K562 (cell line): Measurements from ENCODE around the gene PPM1F. TPM values are rescaled to one million over a fixed set of nuclear protein-coding genes. Genes with fewer than 3 reads are reported as not detected.
"Not testable (repeated sequence)": the region's sequence is repeated elsewhere in the genome, so short reads cannot be mapped to it uniquely, and the experiment has no call there.

ENCODE experiments used
- ATAC-seq: fragments of 200-7000 bp; cut with Tn5 transposase; 3 replicates; pipeline ENCODE4 v1.9.1; 2020; ENCODE audit warnings: moderate library complexity
- BruUV-seq: library from RNA; stranded (reverse); fragments of 400-500 nt; replicated peaks from 2 replicates; lab custom pipeline; 2021; lab: Mats Ljungman, UMichigan
- CTCF ChIA-PET: fragments of 300-600 bp; formaldehyde crosslinking; extraction: SDS; loops from one replicate; lab custom pipeline; 2021; ENCODE audit warnings: low intra/inter-chr PET ratio; lab: Yijun Ruan, JAX
- POLR2A ChIA-PET: fragments of 300-600, 350-650 bp; sonication (Branson Sonifier 250); formaldehyde crosslinking; extraction: SDS; loops from one replicate; lab custom pipeline; 2021; ENCODE audit warnings: antibody characterized with exemption, inconsistent platforms; lab: Yijun Ruan, JAX
- DNase-seq, 4 experiments: peaks; one replicate each; pipeline versions ENCODE4 v3.0.0 to v3.0.0-alpha.2; 2011 to 2018; ENCODE audit warnings: low spot score in 3 of 4, mixed read lengths in 3 of 4; ENCODE audit errors: extremely low read depth in 1 of 4
- FAIRE-seq: peaks from 2 replicates; lab custom pipeline; 2011; peaks lifted over from hg19 to GRCh38; lab: Jason Lieb, UNC
- H2AFZ ChIP-seq: 2 replicates; pipeline ENCODE4 v1.6.0; 2011; ENCODE audit warnings: low read depth, low read length, control low read depth, inconsistent platforms
- H3K27ac ChIP-seq: fragments of 200-600 bp; 3 replicates; pipeline ENCODE4 v1.8.0; 2011; ENCODE audit warnings: low read depth, mild to moderate bottlenecking, control low read depth, inconsistent platforms, low read length, moderate library complexity, mixed read lengths; ENCODE audit errors: extremely low read depth
- H3K27me3 ChIP-seq, 2 experiments: fragments of 300-600 bp in 1 of 2; 2 replicates in 1 of 2; 3 replicates in 1 of 2; pipeline versions ENCODE4 v1.6.0 to v1.8.0; 2011; ENCODE audit warnings: inconsistent platforms in 2 of 2, low read length in 2 of 2, mild to moderate bottlenecking in 1 of 2, mixed read lengths in 1 of 2, moderate library complexity in 1 of 2; ENCODE audit not compliant: control insufficient read depth in 2 of 2, insufficient read depth in 2 of 2
- H3K36me3 ChIP-seq: fragments of 300-600 bp; 3 replicates; pipeline ENCODE4 v1.8.0; 2011; ENCODE audit warnings: mild to moderate bottlenecking, low read length, inconsistent platforms; ENCODE audit not compliant: control insufficient read depth, insufficient read depth
- H3K4me1 ChIP-seq, 2 experiments: fragments of 200-600 bp in 1 of 2; replicated peaks in 1 of 2; 2 replicates in 1 of 2; 3 replicates in 1 of 2; pipeline versions ENCODE4 v1.5.1 to v1.8.0; 2011; ENCODE audit warnings: inconsistent platforms in 2 of 2, low read length in 2 of 2, mild to moderate bottlenecking in 1 of 2, mixed read lengths in 1 of 2, moderate library complexity in 1 of 2; ENCODE audit not compliant: control insufficient read depth in 2 of 2, insufficient read depth in 2 of 2
- H3K4me2 ChIP-seq: 2 replicates; pipeline ENCODE4 v1.6.1; 2011; ENCODE audit warnings: low read length, control low read depth, inconsistent platforms, mixed read lengths; ENCODE audit not compliant: insufficient read depth
- H3K4me3 ChIP-seq: fragments of 200-600 bp; sonication (generic), shearing (Covaris generic); 2 replicates; pipeline ENCODE4 v1.5.1; 2016; ENCODE audit warnings: control low read depth, inconsistent platforms
- H3K79me2 ChIP-seq: fragments of 200-600 bp; 3 replicates; pipeline ENCODE4 v1.8.0; 2011; ENCODE audit warnings: low read length, inconsistent platforms; ENCODE audit not compliant: control insufficient read depth, insufficient read depth
- H3K9ac ChIP-seq, 2 experiments: 2 replicates each; pipeline versions ENCODE4 v1.6.0 to v1.6.1; 2011; ENCODE audit warnings: low read depth in 2 of 2, low read length in 2 of 2, control low read depth in 1 of 2, inconsistent platforms in 1 of 2, mild to moderate bottlenecking in 1 of 2, mixed read lengths in 1 of 2; ENCODE audit not compliant: insufficient read depth in 1 of 2
- H3K9me1 ChIP-seq: one replicate; pipeline ENCODE4 v1.6.0; 2011; ENCODE audit warnings: inconsistent platforms, mild to moderate bottlenecking, low read length, moderate library complexity; ENCODE audit not compliant: control insufficient read depth, insufficient read depth
- H3K9me3 ChIP-seq: replicated peaks from 2 replicates; pipeline ENCODE4 v1.5.1; 2011; ENCODE audit warnings: low read depth, low read length, inconsistent platforms; ENCODE audit not compliant: control insufficient read depth, insufficient read depth
- H4K20me1 ChIP-seq: replicated peaks from 2 replicates; pipeline ENCODE4 v1.6.1; 2011; ENCODE audit warnings: low read length, inconsistent platforms, mixed read lengths; ENCODE audit not compliant: control insufficient read depth, insufficient read depth
- CXXC5 ChIP-seq: fragments of 250-450 bp; sonication (Bioruptor Pico); IDR thresholded peaks from 2 replicates; pipeline ENCODE4 v1.8.0; 2022; ENCODE audit warnings: inconsistent platforms, mild to moderate bottlenecking, moderate library complexity
- DMBX1 ChIP-seq: fragments of 250-450 bp; sonication (Bioruptor Pico); IDR thresholded peaks from 2 replicates; pipeline ENCODE4 v1.8.0; 2022; ENCODE audit warnings: inconsistent platforms, mild to moderate bottlenecking, moderate library complexity, borderline replicate concordance
- ELF4 ChIP-seq: fragments of 450-650 bp; formaldehyde crosslinking; IDR thresholded peaks from 2 replicates; pipeline ENCODE4 v1.4.0; 2022; ENCODE audit warnings: missing genetic modification characterization
- FOXA3 ChIP-seq, 2 experiments: fragments of 450-650 bp in 1 of 2; sonication (generic) in 1 of 2; formaldehyde crosslinking; IDR thresholded peaks in 1 of 2; conservative IDR thresholded peaks in 1 of 2; 2 replicates each; pipeline versions ENCODE4 v1.4.0 to v1.8.0; 2020 to 2022; ENCODE audit warnings: mild to moderate bottlenecking in 2 of 2, missing genetic modification reagents in 1 of 2
- HOXB6 ChIP-seq: fragments of 250-450 bp; sonication (Bioruptor Pico); IDR thresholded peaks from 2 replicates; pipeline ENCODE4 v1.5.1; 2022; ENCODE audit warnings: mild to moderate bottlenecking, borderline replicate concordance
- KAT7 ChIP-seq: sonication (generic); formaldehyde crosslinking; IDR thresholded peaks from 2 replicates; pipeline ENCODE4 v1.8.0; 2022; ENCODE audit warnings: missing genetic modification reagents, mild to moderate bottlenecking, borderline replicate concordance
- LCOR ChIP-seq: sonication (generic); formaldehyde crosslinking; IDR thresholded peaks from 2 replicates; pipeline ENCODE4 v1.8.0; 2022; ENCODE audit warnings: mild to moderate bottlenecking, missing genetic modification reagents
- OTX1 ChIP-seq: fragments of 450-650 bp; formaldehyde crosslinking; IDR thresholded peaks from 2 replicates; pipeline ENCODE4 v1.4.0; 2022; ENCODE audit warnings: mild to moderate bottlenecking
- SMAD4 ChIP-seq: fragments of 250-450 bp; sonication (Bioruptor Pico); conservative IDR thresholded peaks from 2 replicates; pipeline ENCODE4 v1.8.0; 2021; ENCODE audit warnings: inconsistent platforms, mild to moderate bottlenecking, moderate library complexity
- TCF3 ChIP-seq: sonication (generic); formaldehyde crosslinking; IDR thresholded peaks from 2 replicates; pipeline ENCODE4 v1.4.0; 2020; ENCODE audit warnings: mild to moderate bottlenecking, missing genetic modification reagents
- TEAD1 ChIP-seq, 2 experiments: fragments of 450-650 bp in 1 of 2; sonication (generic) in 1 of 2; formaldehyde crosslinking; IDR thresholded peaks; 2 replicates each; pipeline versions ENCODE4 v1.4.0 to v1.8.0; 2020 to 2022; ENCODE audit warnings: mild to moderate bottlenecking in 2 of 2, missing genetic modification reagents in 1 of 2
- ZNF253 ChIP-seq: fragments of 250-450 bp; sonication (Bioruptor Pico); conservative IDR thresholded peaks from 2 replicates; pipeline ENCODE4 v1.6.1; 2021; ENCODE audit warnings: mild to moderate bottlenecking
- WGBS: fragments of 100-300 bp; shearing (Covaris generic); methylation state at CpG from one replicate; pipeline ENCODE4 v1.1.6; 2016; ENCODE audit warnings: low coverage, mixed read lengths; ENCODE audit not compliant: insufficient coverage; ENCODE audit errors: missing lambda C conversion rate; 5-methylcytosine and 5-hydroxymethylcytosine counted together
- in situ Hi-C: fragments of 300-500 bp; cut with MboI; formaldehyde crosslinking; loops from 4 replicates; pipeline ENCODE4 v1.15.0; 2018; ENCODE audit warnings: inconsistent platforms, mixed read lengths
- intact Hi-C: fragments of 100-400 bp; cut with micrococcal nuclease; formaldehyde crosslinking; loops from 2 replicates; pipeline ENCODE4 v1.14.2; 2022
- polyA plus RNA-seq, 8 experiments: library from polyadenylated mRNA; depleted of rRNA in 4 of 8; stranded (reverse) in 5 of 8; unstranded in 3 of 8; fragments of >200 nt; fragmentation: Nextera tagmentation in 2 of 8; fragmentation: Illumina TruSeq in 1 of 8; extraction: Ambion mirVana in 2 of 8; extraction: Trizol in 1 of 8; gene quantifications; 2 replicates each; pipeline versions ENCODE4 v1.2.1 to v1.2.3, GENCODE V29; 2011 to 2014; ENCODE audit warnings: inconsistent platforms in 1 of 8, missing spikeins in 1 of 8
- total RNA-seq, 7 experiments: library from RNA; depleted of rRNA in 6 of 7; stranded (reverse); fragments of >200 nt in 6 of 7; fragmentation: Illumina TruSeq in 2 of 7; extraction: Trizol in 2 of 7; gene quantifications; 2 replicates each; pipeline versions ENCODE4 v1.2.1 to v1.2.3, GENCODE V29; 2011 to 2021; ENCODE audit warnings: low replicate concordance in 1 of 7
- TF ChIP-seq, protein P1 (sequence below): fragments of 450-650 bp; formaldehyde crosslinking; conservative IDR thresholded peaks from 2 replicates; pipeline ENCODE4 v1.4.0; 2022; ENCODE audit warnings: mild to moderate bottlenecking, missing genetic modification characterization
- TF ChIP-seq, protein P2 (sequence below): sonication (generic); IDR thresholded peaks from 2 replicates; pipeline ENCODE4 v1.6.1; 2016
- TF ChIP-seq, protein P3 (sequence below): fragments of 450-650 bp; formaldehyde crosslinking; IDR thresholded peaks from 2 replicates; pipeline ENCODE4 v1.4.0; 2022; ENCODE audit warnings: missing genetic modification characterization
- TF ChIP-seq, protein P4 (sequence below): fragments of 450-650 bp; formaldehyde crosslinking; IDR thresholded peaks from 2 replicates; pipeline ENCODE4 v1.4.0; 2022; ENCODE audit warnings: missing genetic modification characterization

PPM1F gene
- total and polyA plus RNA-seq, 9 of the 15 experiments (the other 6 are each of a cell fraction or from before 2014, with no cell fraction given): 2.1 to 159 (median 64.0) TPM

DNA sequence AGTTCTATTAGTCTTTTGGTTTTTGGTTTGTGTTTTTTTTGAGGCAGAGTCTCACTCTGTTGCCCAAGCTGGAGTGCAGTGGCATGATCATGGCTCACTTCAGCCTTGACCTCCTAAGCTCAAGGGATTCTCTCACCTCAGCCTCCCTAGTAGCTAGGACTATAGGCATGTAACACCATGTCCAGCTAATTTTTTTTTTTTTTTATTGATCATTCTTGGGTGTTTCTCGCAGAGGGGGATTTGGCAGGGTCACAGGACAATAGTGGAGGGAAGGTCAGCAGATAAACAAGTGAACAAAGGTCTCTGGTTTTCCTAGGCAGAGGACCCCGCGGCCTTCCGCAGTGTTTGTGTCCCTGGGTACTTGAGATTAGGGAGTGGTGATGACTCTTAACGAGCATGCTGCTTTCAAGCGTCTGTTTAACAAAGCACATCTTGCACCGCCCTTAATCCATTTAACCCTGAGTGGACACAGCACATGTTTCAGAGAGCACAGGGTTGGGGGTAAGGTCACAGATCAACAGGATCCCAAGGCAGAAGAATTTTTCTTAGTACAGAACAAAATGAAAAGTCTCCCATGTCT lies 69.8 kb downstream of the PPM1F start:
- BruUV-seq, H3K9me1 ChIP-seq, H3K4me3 ChIP-seq, H3K9me3 ChIP-seq, FAIRE-seq, in situ Hi-C loops, H3K4me1 ChIP-seq, DNase-seq, H3K36me3 ChIP-seq, intact Hi-C loops, H2AFZ ChIP-seq, H3K4me2 ChIP-seq, H4K20me1 ChIP-seq, H3K9ac ChIP-seq, H3K27ac ChIP-seq, H3K79me2 ChIP-seq, CTCF ChIA-PET: not testable (repeated sequence)
- 10% methylated on average over 3 of the region's 7 CpGs for whole genome bisulfite sequencing
- H3K27me3 ChIP-seq: peaks cover 4 to 25% of the 10 kb centered on the region in 2 experiments; a peak in 4 of 5 replicates
- ATAC-seq: peak; percentile 67
- POLR2A ChIA-PET: interaction anchor here (0.6 to 35.2 kb wide), 3 partner anchors 11 to 147 kb away, joined by 4 to 1351 read pairs (median 6); partner anchors contain the start of gene MAPK1
- TF ChIP-seq ELF4 (peak; percentile 92), LCOR (CRISPR knock-in tag) (0 out of 2 replicates have a peak, but pooled peaks have one; percentile 2), SMAD4 (CRISPR knock-in tag) (peak; percentile 38; the same call in 1 of the 2 replicates), DMBX1 (CRISPR knock-in tag) (peak; percentile 73; the same call in 1 of the 2 replicates), HOXB6 (CRISPR knock-in tag) (0 out of 2 replicates have a peak, but pooled peaks have one; percentile 42), KAT7 (CRISPR knock-in tag) (0 out of 2 replicates have a peak, but pooled peaks have one; percentile 12), TEAD1 (CRISPR knock-in tag; IDR thresholded peaks at IDR 0.05) (0 out of 4 replicates have a peak, but pooled peaks of 1 of the 2 experiments have one; percentile 41), FOXA3 (CRISPR knock-in tag; conservative IDR thresholded peaks at IDR 0.05 in 1 of 2, IDR thresholded peaks at IDR 0.05 in 1 of 2) (peak in 1 of 2 experiments; percentile 74; a peak in 2 of 4 replicates), CXXC5 (CRISPR knock-in tag) (peak; percentile 68), TCF3 (CRISPR knock-in tag) (peak; percentile 50; the same call in 1 of the 2 replicates), OTX1 (CRISPR knock-in tag) (peak; percentile 71; the same call in 1 of the 2 replicates), ZNF253 (CRISPR knock-in tag) (0 out of 2 replicates have a peak, but pooled peaks have one; percentile 70)
- TF ChIP-seq, protein P1, sequence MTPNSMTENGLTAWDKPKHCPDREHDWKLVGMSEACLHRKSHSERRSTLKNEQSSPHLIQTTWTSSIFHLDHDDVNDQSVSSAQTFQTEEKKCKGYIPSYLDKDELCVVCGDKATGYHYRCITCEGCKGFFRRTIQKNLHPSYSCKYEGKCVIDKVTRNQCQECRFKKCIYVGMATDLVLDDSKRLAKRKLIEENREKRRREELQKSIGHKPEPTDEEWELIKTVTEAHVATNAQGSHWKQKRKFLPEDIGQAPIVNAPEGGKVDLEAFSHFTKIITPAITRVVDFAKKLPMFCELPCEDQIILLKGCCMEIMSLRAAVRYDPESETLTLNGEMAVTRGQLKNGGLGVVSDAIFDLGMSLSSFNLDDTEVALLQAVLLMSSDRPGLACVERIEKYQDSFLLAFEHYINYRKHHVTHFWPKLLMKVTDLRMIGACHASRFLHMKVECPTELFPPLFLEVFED: peak; percentile 89
- TF ChIP-seq, protein P2, sequence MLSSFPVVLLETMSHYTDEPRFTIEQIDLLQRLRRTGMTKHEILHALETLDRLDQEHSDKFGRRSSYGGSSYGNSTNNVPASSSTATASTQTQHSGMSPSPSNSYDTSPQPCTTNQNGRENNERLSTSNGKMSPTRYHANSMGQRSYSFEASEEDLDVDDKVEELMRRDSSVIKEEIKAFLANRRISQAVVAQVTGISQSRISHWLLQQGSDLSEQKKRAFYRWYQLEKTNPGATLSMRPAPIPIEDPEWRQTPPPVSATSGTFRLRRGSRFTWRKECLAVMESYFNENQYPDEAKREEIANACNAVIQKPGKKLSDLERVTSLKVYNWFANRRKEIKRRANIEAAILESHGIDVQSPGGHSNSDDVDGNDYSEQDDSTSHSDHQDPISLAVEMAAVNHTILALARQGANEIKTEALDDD: peak; percentile 77
- TF ChIP-seq, protein P3, sequence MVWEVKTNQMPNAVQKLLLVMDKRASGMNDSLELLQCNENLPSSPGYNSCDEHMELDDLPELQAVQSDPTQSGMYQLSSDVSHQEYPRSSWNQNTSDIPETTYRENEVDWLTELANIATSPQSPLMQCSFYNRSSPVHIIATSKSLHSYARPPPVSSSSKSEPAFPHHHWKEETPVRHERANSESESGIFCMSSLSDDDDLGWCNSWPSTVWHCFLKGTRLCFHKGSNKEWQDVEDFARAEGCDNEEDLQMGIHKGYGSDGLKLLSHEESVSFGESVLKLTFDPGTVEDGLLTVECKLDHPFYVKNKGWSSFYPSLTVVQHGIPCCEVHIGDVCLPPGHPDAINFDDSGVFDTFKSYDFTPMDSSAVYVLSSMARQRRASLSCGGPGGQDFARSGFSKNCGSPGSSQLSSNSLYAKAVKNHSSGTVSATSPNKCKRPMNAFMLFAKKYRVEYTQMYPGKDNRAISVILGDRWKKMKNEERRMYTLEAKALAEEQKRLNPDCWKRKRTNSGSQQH: peak; percentile 94
- TF ChIP-seq, protein P4, sequence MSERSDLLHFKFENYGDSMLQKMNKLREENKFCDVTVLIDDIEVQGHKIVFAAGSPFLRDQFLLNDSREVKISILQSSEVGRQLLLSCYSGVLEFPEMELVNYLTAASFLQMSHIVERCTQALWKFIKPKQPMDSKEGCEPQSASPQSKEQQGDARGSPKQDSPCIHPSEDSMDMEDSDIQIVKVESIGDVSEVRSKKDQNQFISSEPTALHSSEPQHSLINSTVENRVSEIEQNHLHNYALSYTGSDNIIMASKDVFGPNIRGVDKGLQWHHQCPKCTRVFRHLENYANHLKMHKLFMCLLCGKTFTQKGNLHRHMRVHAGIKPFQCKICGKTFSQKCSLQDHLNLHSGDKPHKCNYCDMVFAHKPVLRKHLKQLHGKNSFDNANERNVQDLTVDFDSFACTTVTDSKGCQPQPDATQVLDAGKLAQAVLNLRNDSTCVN (CRISPR knock-in tag): 0 out of 2 replicates have a peak, but pooled peaks have one; percentile 77
